ENCODE results near the gene H3-3A. TPM values are rescaled to one million over a fixed set of nuclear protein-coding genes. Genes with fewer than 3 reads are reported as not detected.

Gene H3-3A
- total and polyA plus RNA-seq, 2 experiments from 2014 or later = 528 to 617 TPM

DNA sequence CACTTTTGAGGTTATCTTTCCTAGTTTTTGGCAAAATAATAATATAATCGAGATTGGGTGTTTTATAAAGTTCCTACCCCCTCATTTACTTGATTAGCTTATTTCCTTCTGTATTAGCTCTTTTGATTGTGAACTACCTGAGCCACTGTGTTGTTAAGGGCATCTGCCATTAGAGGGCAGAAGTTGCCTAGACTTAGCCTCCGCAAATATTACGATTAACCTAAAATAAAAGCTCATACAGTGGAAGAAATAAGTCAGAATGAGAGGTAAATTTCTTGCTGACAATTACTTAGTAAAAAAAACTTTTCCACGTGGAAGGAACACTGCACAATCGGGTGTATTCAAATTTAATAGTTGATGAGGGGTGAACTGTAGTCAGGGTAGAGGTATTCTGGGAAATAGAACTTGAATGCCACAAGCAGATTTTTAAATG is 2.3 kb downstream of the H3-3A start:
- peaks cover 3% of the 10 kb centered on the region for H3K36me3 ChIP-seq (replicated peaks; ENCODE audit: insufficient read depth, low read depth)
- peak; percentile 75 for DNase-seq (ENCODE audit: low spot score)
- H3K4me2 ChIP-seq = peak overlapping the region; percentile 80
- peaks cover 8% of the 10 kb centered on the region for H3K4me1 ChIP-seq (ENCODE audit: insufficient read depth)
- no peaks in the 10 kb centered on the region for H3K9me2 ChIP-seq (replicated peaks; ENCODE audit: insufficient read depth)
- no peaks in the 10 kb centered on the region for H3K27me3 ChIP-seq
- H2AFZ ChIP-seq = no peak overlapping the region
- H3K27ac ChIP-seq = peak overlapping the region; percentile 34
- H4K20me1 ChIP-seq (ENCODE audit: insufficient read depth, poor library complexity, severe bottlenecking) = peaks cover 64% of the 10 kb centered on the region
- peak overlapping the region; percentile 40 for H3K4me3 ChIP-seq
- 1% methylated on average over 5 of the region's 5 CpGs for WGBS (ENCODE audit: low lambda C conversion rate, missing lambda C conversion rate)
- TF ChIP-seq EZH2phosphoT487 (IDR thresholded peaks at IDR 0.05; ENCODE audit: low read depth, severe bottlenecking, unreplicated experiment) (no peak), EZH2 (IDR thresholded peaks at IDR 0.05; ENCODE audit: borderline replicate concordance) (no peak)
- TF ChIP-seq, protein P1, sequence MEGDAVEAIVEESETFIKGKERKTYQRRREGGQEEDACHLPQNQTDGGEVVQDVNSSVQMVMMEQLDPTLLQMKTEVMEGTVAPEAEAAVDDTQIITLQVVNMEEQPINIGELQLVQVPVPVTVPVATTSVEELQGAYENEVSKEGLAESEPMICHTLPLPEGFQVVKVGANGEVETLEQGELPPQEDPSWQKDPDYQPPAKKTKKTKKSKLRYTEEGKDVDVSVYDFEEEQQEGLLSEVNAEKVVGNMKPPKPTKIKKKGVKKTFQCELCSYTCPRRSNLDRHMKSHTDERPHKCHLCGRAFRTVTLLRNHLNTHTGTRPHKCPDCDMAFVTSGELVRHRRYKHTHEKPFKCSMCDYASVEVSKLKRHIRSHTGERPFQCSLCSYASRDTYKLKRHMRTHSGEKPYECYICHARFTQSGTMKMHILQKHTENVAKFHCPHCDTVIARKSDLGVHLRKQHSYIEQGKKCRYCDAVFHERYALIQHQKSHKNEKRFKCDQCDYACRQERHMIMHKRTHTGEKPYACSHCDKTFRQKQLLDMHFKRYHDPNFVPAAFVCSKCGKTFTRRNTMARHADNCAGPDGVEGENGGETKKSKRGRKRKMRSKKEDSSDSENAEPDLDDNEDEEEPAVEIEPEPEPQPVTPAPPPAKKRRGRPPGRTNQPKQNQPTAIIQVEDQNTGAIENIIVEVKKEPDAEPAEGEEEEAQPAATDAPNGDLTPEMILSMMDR (IDR thresholded peaks at IDR 0.05; ENCODE audit: poor library complexity) = peak; percentile 72
- H3K9me3 ChIP-seq (ENCODE audit: low read depth) = no peaks in the 10 kb centered on the region
- peaks cover 77% of the 10 kb centered on the region for H3K79me2 ChIP-seq

DNA sequence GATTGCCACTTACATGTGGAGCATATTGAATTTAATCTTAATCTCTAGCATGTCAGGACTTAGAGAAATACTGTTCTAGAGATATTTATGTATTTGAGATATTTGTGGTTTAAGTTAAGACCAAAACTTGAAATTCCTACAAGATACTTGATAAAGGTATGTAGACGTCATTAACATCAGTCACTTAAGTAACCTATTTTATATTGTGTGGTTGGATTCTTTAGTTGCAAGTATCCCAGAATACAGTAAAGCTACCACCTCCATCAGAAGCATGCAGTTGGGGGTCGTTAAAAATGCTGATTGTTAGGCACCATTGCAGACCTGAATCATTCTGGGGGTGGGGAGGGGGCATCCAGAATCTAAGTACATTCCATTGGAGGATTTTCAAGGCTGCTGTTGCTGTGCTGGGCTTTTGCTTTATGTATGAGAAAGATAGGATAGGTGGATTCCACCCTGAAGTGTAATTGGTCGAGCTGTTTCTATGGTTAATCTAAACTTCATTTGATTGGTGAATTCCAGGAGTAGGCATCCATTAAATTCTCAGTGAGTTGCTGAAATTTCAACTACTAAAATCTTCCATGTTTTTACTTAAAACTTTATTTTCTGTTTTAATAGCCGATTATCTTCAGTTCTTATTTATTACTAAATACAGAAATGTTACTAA is 4.0 kb downstream of the H3-3A start:
- no peaks in the 10 kb centered on the region for H3K9me2 ChIP-seq (replicated peaks; ENCODE audit: insufficient read depth)
- H3K4me2 ChIP-seq = peak overlapping the region; percentile 80
- TF ChIP-seq EZH2phosphoT487 (IDR thresholded peaks at IDR 0.05; ENCODE audit: low read depth, severe bottlenecking, unreplicated experiment) (no peak), EZH2 (IDR thresholded peaks at IDR 0.05; ENCODE audit: borderline replicate concordance) (no peak)
- TF ChIP-seq, protein P1 (IDR thresholded peaks at IDR 0.05; ENCODE audit: poor library complexity) = no peak
- 79% methylated on average over 4 of the region's 4 CpGs for WGBS (ENCODE audit: low lambda C conversion rate, missing lambda C conversion rate)
- H3K27me3 ChIP-seq = no peaks in the 10 kb centered on the region
- H3K79me2 ChIP-seq = peaks cover 80% of the 10 kb centered on the region
- H4K20me1 ChIP-seq (ENCODE audit: insufficient read depth, poor library complexity, severe bottlenecking) = peaks cover 77% of the 10 kb centered on the region
- H3K9me3 ChIP-seq (ENCODE audit: low read depth) = no peaks in the 10 kb centered on the region
- no peak overlapping the region for H2AFZ ChIP-seq
- peaks cover 8% of the 10 kb centered on the region for H3K4me1 ChIP-seq (ENCODE audit: insufficient read depth)
- DNase-seq (ENCODE audit: low spot score) = no peak
- H3K4me3 ChIP-seq = no peak overlapping the region
- peaks cover 3% of the 10 kb centered on the region for H3K36me3 ChIP-seq (replicated peaks; ENCODE audit: insufficient read depth, low read depth)
- no peak overlapping the region for H3K27ac ChIP-seq

- no peak overlapping the region for H3K4me2 ChIP-seq
- H2AFZ ChIP-seq = no peak overlapping the region
- DNase-seq (ENCODE audit: low spot score) = no peak
- no peaks in the 10 kb centered on the region for H3K27me3 ChIP-seq
- 95% methylated on average over 13 of the region's 13 CpGs for WGBS (ENCODE audit: low lambda C conversion rate, missing lambda C conversion rate)
- peaks cover 73% of the 10 kb centered on the region for H3K79me2 ChIP-seq
- TF ChIP-seq, protein P1 (IDR thresholded peaks at IDR 0.05; ENCODE audit: poor library complexity) = no peak
- TF ChIP-seq EZH2 (IDR thresholded peaks at IDR 0.05; ENCODE audit: borderline replicate concordance) (no peak), EZH2phosphoT487 (IDR thresholded peaks at IDR 0.05; ENCODE audit: low read depth, severe bottlenecking, unreplicated experiment) (no peak)
- H3K4me1 ChIP-seq (ENCODE audit: insufficient read depth) = peaks cover 8% of the 10 kb centered on the region
- no peaks in the 10 kb centered on the region for H3K9me2 ChIP-seq (replicated peaks; ENCODE audit: insufficient read depth)
- no peak overlapping the region for H3K27ac ChIP-seq
- H3K4me3 ChIP-seq = no peak overlapping the region
- H3K36me3 ChIP-seq (replicated peaks; ENCODE audit: insufficient read depth, low read depth) = peaks cover 8% of the 10 kb centered on the region
- no peaks in the 10 kb centered on the region for H3K9me3 ChIP-seq (ENCODE audit: low read depth)
- H4K20me1 ChIP-seq (ENCODE audit: insufficient read depth, poor library complexity, severe bottlenecking) = peaks cover 75% of the 10 kb centered on the region
Measured at GRCh38 chr1:226069811-226070489, 7.4 kb downstream of the H3-3A start.
